ENCODE data around the gene LARGE1. TPM values are rescaled to one million over a fixed set of nuclear protein-coding genes. Genes with fewer than 3 reads are reported as not detected.

Gene LARGE1
- total and polyA plus RNA-seq, 2 of the 8 experiments (the other 6 are each of a cell fraction or from before 2014, with no cell fraction given) = 43.7 to 83.0 TPM

DNA sequence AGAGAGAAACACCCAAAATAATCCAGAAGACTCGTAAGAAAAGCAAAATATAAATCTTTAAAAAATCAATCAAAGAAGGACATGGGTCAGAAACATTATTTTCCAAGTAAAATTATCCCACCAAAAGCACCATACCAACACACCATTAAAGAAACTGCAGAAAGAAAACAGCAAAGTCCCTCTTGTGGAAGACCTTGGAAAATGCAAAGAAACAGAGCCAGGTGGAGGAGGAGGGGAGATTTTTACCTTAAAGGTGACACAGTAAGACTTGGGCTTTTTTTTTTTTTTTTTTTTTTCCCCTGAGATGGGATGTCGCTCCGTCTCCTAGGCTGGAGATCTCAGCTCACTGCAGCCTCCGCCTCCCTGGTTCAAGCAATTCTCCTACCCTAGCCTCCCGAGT lies 123.8 kb downstream of the LARGE1 start (continued):
- no peak for TF ChIP-seq EGR1 (IDR thresholded peaks at IDR 0.05; ENCODE audit: borderline replicate concordance, low read depth, low read length)
- TF ChIP-seq NRF1 (IDR thresholded peaks at IDR 0.05; ENCODE audit: low read depth, low read length) = no peak
- TF ChIP-seq JUND (IDR thresholded peaks at IDR 0.05; ENCODE audit: low read length) = no peak
- TF ChIP-seq, protein P1, sequence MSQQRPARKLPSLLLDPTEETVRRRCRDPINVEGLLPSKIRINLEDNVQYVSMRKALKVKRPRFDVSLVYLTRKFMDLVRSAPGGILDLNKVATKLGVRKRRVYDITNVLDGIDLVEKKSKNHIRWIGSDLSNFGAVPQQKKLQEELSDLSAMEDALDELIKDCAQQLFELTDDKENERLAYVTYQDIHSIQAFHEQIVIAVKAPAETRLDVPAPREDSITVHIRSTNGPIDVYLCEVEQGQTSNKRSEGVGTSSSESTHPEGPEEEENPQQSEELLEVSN (IDR thresholded peaks at IDR 0.05) = no peak
- TF ChIP-seq RAD21 (IDR thresholded peaks at IDR 0.05 in 1 of 2, conservative IDR thresholded peaks at IDR 0.05 in 1 of 2; ENCODE audit: low read depth in 2 of 2, low read length in 2 of 2) = peak; percentile 41 to 59
